ENCODE results near the gene GPD1. TPM values are rescaled to one million over a fixed set of nuclear protein-coding genes. Genes with fewer than 3 reads are reported as not detected.

GPD1 gene
- polyA plus RNA-seq (ENCODE audit: insufficient read length in 4 of 4): 10 to 100 TPM; 47.0 to 70.4 (median 67.1) TPM

- no peak for DNase-seq (ENCODE audit: low read depth in 4 of 4, low spot score in 2 of 4)
Measured at GRCh38 chr12:50103767-50104321, at the start of gene GPD1. GPD1 (plus strand) TSS chr12:50104008; CDS start chr12:50104051, 43 bp downstream.

- no peak for DNase-seq (ENCODE audit: low read depth in 4 of 4, low spot score in 2 of 4)
Measured at GRCh38 chr12:50055831-50056638, 47.8 kb upstream of the GPD1 start.

- no peak for DNase-seq (ENCODE audit: low read depth in 4 of 4, low spot score in 2 of 4)
Measured at GRCh38 chr12:50056639-50056976, 47.2 kb upstream of the GPD1 start.

GRCh38 chr12:50057000-50057841 lies 46.6 kb upstream of the GPD1 start, which contains the start of gene ASIC1:
ASIC1 (plus strand) TSS chr12:50057596; CDS start chr12:50058767, 1,171 bp downstream.
- DNase-seq (ENCODE audit: low read depth in 4 of 4, low spot score in 2 of 4): no peak

- DNase-seq (ENCODE audit: low read depth in 4 of 4, low spot score in 2 of 4): no peak
Measured at GRCh38 chr12:50057896-50058670, 45.7 kb upstream of the GPD1 start.

GRCh38 chr12:50058743-50059312 lies 45.0 kb upstream of the GPD1 start:
- DNase-seq (ENCODE audit: low read depth in 4 of 4, low spot score in 2 of 4): no peak

- no peak for DNase-seq (ENCODE audit: low read depth in 4 of 4, low spot score in 2 of 4)
Measured at GRCh38 chr12:50059440-50060119, 44.2 kb upstream of the GPD1 start.

- DNase-seq (ENCODE audit: low read depth in 4 of 4, low spot score in 2 of 4): no peak
Measured at GRCh38 chr12:50060120-50060468, 43.7 kb upstream of the GPD1 start.

GRCh38 chr12:50061171-50061570 lies 42.6 kb upstream of the GPD1 start:
- no peak for DNase-seq (ENCODE audit: low read depth in 4 of 4, low spot score in 2 of 4)

- DNase-seq (ENCODE audit: low read depth in 4 of 4, low spot score in 2 of 4): no peak
Measured at GRCh38 chr12:50061946-50062686, 41.7 kb upstream of the GPD1 start.

GRCh38 chr12:50062728-50063460 lies 40.9 kb upstream of the GPD1 start:
- no peak for DNase-seq (ENCODE audit: low read depth in 4 of 4, low spot score in 2 of 4)

- no peak for DNase-seq (ENCODE audit: low read depth in 4 of 4, low spot score in 2 of 4)
Measured at GRCh38 chr12:50065726-50066310, 38.0 kb upstream of the GPD1 start.

GRCh38 chr12:50066402-50066801 lies 37.4 kb upstream of the GPD1 start:
- no peak for DNase-seq (ENCODE audit: low read depth in 4 of 4, low spot score in 2 of 4)

GRCh38 chr12:50069069-50069468 lies 34.7 kb upstream of the GPD1 start:
- no peak for DNase-seq (ENCODE audit: low read depth in 4 of 4, low spot score in 2 of 4)

- no peak for DNase-seq (ENCODE audit: low read depth in 4 of 4, low spot score in 2 of 4)
Measured at GRCh38 chr12:50069539-50069938, 34.3 kb upstream of the GPD1 start.

- DNase-seq (ENCODE audit: low read depth in 4 of 4, low spot score in 2 of 4): peak in 2 of 4 donors; percentile 68 to 82
Measured at GRCh38 chr12:50070314-50071060, 33.3 kb upstream of the GPD1 start.

- no peak for DNase-seq (ENCODE audit: low read depth in 4 of 4, low spot score in 2 of 4)
Measured at GRCh38 chr12:50072198-50072907, 31.5 kb upstream of the GPD1 start.
